WTC11 (cell line): Measurements from ENCODE around the gene STK16. TPM values are rescaled to one million over a fixed set of nuclear protein-coding genes. Genes with fewer than 3 reads are reported as not detected.
A peak's percentile ranks its signal among the peaks of the same experiment; 100 is the strongest.

Source experiments
- ATAC-seq: fragments of 200-7000 bp; cut with Tn5 transposase; 2 replicates; pipeline ENCODE4 v1.10.0; 2021; ENCODE audit warnings: mild to moderate bottlenecking, moderate library complexity
- CTCF ChIA-PET: fragments of 300-600 bp; sonication (Branson Sonifier 250); formaldehyde crosslinking; loops from one replicate; lab custom pipeline; 2021; ENCODE audit warnings: antibody characterized with exemption; lab: Charles Lee
- POLR2A ChIA-PET: fragments of 350-600 bp; sonication (Branson Sonifier 250); formaldehyde crosslinking; loops from one replicate; lab custom pipeline; 2021; ENCODE audit warnings: antibody characterized with exemption; lab: Charles Lee
- DNase-seq: peaks from one replicate; pipeline ENCODE4 v3.0.0; 2021; ENCODE audit warnings: low spot score
- H3K27ac Mint-ChIP-seq: 2 replicates; pipeline ENCODE4 v1.8.0; 2021; ENCODE audit warnings: mixed read lengths
- H3K27me3 Mint-ChIP-seq: 2 replicates; pipeline ENCODE4 v1.8.0; 2021; ENCODE audit warnings: low read depth, mild to moderate bottlenecking, moderate library complexity, mixed read lengths
- H3K36me3 Mint-ChIP-seq: 2 replicates; pipeline ENCODE4 v1.8.0; 2021; ENCODE audit warnings: mixed read lengths
- H3K4me1 Mint-ChIP-seq: 2 replicates; pipeline ENCODE4 v1.8.0; 2022; ENCODE audit warnings: mixed read lengths
- H3K4me3 Mint-ChIP-seq: 2 replicates; pipeline ENCODE4 v1.8.0; 2021; ENCODE audit warnings: mild to moderate bottlenecking, moderate library complexity, mixed read lengths
- H3K9me3 Mint-ChIP-seq: 2 replicates; pipeline ENCODE4 v1.8.0; 2021; ENCODE audit warnings: mixed read lengths
- ATF1 ChIP-seq: sonication (generic); formaldehyde crosslinking; IDR thresholded peaks from 2 replicates; pipeline ENCODE4 v1.8.1; 2023; ENCODE audit warnings: mild to moderate bottlenecking, moderate library complexity, missing genetic modification reagents
- GABPB1 ChIP-seq: sonication (generic); formaldehyde crosslinking; IDR thresholded peaks from 2 replicates; pipeline ENCODE4 v1.8.1; 2023; ENCODE audit warnings: mild to moderate bottlenecking, missing genetic modification reagents
- PREB ChIP-seq: sonication (generic); formaldehyde crosslinking; IDR thresholded peaks from 2 replicates; pipeline ENCODE4 v1.8.1; 2022; ENCODE audit warnings: mild to moderate bottlenecking, missing genetic modification reagents, moderate library complexity, borderline replicate concordance
- SMAD4 ChIP-seq: sonication (generic); formaldehyde crosslinking; IDR thresholded peaks from 2 replicates; pipeline ENCODE4 v1.8.0; 2022; ENCODE audit warnings: mild to moderate bottlenecking, missing genetic modification reagents
- ZNF396 ChIP-seq: fragments of 250-450 bp; sonication (Bioruptor Pico); IDR thresholded peaks from 2 replicates; pipeline ENCODE4 v1.8.0; 2021; ENCODE audit warnings: mild to moderate bottlenecking, moderate library complexity, borderline replicate concordance
- total RNA-seq: library from RNA; stranded (reverse); gene quantifications from 3 replicates; pipeline ENCODE4 v1.2.3, GENCODE V29; 2021
- TF ChIP-seq, protein P1 (sequence below): sonication (generic); formaldehyde crosslinking; conservative IDR thresholded peaks from 2 replicates; pipeline ENCODE4 v1.8.1; 2023; ENCODE audit warnings: mild to moderate bottlenecking, low read depth, missing genetic modification reagents, moderate library complexity
- TF ChIP-seq, protein P2 (sequence below): fragments of 250-450 bp; sonication (Bioruptor Pico); IDR thresholded peaks from 2 replicates; pipeline ENCODE4 v1.9.0; 2021; ENCODE audit warnings: mild to moderate bottlenecking, borderline replicate concordance
- TF ChIP-seq, protein P3 (sequence below): sonication (generic); formaldehyde crosslinking; IDR thresholded peaks from 2 replicates; pipeline ENCODE4 v1.8.0; 2022; ENCODE audit warnings: mild to moderate bottlenecking, missing genetic modification reagents
- TF ChIP-seq, protein P4 (sequence below): sonication (generic); formaldehyde crosslinking; conservative IDR thresholded peaks from 2 replicates; pipeline ENCODE4 v1.8.1; 2022; ENCODE audit warnings: mild to moderate bottlenecking, missing genetic modification reagents

STK16 gene
- total RNA-seq, 1 experiment from 2014 or later: 27.5 TPM

- TF ChIP-seq, protein P1, sequence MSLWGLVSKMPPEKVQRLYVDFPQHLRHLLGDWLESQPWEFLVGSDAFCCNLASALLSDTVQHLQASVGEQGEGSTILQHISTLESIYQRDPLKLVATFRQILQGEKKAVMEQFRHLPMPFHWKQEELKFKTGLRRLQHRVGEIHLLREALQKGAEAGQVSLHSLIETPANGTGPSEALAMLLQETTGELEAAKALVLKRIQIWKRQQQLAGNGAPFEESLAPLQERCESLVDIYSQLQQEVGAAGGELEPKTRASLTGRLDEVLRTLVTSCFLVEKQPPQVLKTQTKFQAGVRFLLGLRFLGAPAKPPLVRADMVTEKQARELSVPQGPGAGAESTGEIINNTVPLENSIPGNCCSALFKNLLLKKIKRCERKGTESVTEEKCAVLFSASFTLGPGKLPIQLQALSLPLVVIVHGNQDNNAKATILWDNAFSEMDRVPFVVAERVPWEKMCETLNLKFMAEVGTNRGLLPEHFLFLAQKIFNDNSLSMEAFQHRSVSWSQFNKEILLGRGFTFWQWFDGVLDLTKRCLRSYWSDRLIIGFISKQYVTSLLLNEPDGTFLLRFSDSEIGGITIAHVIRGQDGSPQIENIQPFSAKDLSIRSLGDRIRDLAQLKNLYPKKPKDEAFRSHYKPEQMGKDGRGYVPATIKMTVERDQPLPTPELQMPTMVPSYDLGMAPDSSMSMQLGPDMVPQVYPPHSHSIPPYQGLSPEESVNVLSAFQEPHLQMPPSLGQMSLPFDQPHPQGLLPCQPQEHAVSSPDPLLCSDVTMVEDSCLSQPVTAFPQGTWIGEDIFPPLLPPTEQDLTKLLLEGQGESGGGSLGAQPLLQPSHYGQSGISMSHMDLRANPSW (CRISPR knock-in tag): no peak
Measured at GRCh38 chr2:219247678-219248642, 2.7 kb downstream of the STK16 start (continued).

- Mint-ChIP-seq H3K9me3 (no peaks in the 10 kb centered on the region), H3K27ac (peak overlapping the region; percentile 62; the same call in 1 of the 2 replicates), H3K36me3 (peaks cover 19% of the 10 kb centered on the region; the same call in 1 of the 2 replicates), H3K27me3 (peaks cover 25% of the 10 kb centered on the region), H3K4me1 (peaks cover 31% of the 10 kb centered on the region), H3K4me3 (no peak overlapping the region)
- ATAC-seq (no peak), DNase-seq (no peak)
- ChIA-PET POLR2A (interaction anchor here (1.2 to 2.3 kb wide), 2 partner anchors 30 to 295 kb away, joined by 7 to 11 read pairs; partner anchors contain the start of gene ABCB6), CTCF (interaction anchor here (0.6 to 3.0 kb wide), 10 partner anchors 13 to 247 kb away, joined by 3 to 25 read pairs (median 4); partner anchors contain the start of genes ANKZF1, ATG9A and DNAJB2)
- TF ChIP-seq ZNF396 (CRISPR knock-in tag) (no peak), SMAD4 (no peak)
Measured at GRCh38 chr2:219248845-219249202, 3.5 kb downstream of the STK16 start.

DNA sequence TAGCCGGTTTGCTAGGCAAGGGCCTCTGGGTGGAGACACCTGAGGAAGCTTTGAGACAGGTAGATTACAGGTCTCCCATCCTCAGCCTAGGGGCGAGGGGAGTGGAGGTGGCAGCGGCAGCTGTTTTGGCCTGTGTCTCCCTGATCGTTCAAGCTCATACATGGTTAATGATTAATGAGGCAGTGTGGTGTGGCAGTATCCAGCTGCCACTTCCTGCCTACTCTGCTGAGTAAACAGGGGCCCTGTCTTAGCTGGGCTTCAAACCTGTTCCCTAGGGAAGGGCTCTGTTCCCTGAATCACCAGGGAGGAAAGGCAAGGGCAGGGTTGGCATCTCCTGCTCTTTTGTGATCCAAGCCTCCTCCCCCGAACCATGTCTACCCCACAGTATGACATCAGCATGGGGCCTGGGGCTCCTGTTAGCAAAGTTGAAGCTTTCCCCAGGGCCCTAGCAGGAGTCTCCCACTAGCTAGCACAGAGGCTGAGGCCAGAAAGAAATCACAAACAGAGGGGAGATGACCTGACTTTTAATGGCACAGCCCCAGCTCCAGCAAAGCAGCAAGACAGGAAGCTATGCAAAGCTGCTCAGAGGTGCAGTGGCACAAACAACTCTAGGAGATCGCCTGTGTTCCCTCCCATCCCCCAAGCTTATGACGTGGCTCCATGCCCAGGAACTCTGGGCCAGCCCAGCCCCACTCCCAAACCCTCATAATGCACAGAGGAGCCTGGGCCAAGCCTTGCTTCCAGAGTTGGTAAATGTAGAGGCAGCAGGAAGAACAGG lies 4.1 kb downstream of the STK16 start:
- no peak overlapping the region for H3K4me3 Mint-ChIP-seq
- peaks cover 31% of the 10 kb centered on the region for H3K27me3 Mint-ChIP-seq
- H3K36me3 Mint-ChIP-seq: peaks cover 19% of the 10 kb centered on the region; the same call in 1 of the 2 replicates
- CTCF ChIA-PET: interaction anchor here (0.6 to 3.0 kb wide), 11 partner anchors 13 to 246 kb away, joined by 3 to 25 read pairs (median 3); partner anchors contain the start of genes ANKZF1, ATG9A and DNAJB2
- TF ChIP-seq, protein P2, sequence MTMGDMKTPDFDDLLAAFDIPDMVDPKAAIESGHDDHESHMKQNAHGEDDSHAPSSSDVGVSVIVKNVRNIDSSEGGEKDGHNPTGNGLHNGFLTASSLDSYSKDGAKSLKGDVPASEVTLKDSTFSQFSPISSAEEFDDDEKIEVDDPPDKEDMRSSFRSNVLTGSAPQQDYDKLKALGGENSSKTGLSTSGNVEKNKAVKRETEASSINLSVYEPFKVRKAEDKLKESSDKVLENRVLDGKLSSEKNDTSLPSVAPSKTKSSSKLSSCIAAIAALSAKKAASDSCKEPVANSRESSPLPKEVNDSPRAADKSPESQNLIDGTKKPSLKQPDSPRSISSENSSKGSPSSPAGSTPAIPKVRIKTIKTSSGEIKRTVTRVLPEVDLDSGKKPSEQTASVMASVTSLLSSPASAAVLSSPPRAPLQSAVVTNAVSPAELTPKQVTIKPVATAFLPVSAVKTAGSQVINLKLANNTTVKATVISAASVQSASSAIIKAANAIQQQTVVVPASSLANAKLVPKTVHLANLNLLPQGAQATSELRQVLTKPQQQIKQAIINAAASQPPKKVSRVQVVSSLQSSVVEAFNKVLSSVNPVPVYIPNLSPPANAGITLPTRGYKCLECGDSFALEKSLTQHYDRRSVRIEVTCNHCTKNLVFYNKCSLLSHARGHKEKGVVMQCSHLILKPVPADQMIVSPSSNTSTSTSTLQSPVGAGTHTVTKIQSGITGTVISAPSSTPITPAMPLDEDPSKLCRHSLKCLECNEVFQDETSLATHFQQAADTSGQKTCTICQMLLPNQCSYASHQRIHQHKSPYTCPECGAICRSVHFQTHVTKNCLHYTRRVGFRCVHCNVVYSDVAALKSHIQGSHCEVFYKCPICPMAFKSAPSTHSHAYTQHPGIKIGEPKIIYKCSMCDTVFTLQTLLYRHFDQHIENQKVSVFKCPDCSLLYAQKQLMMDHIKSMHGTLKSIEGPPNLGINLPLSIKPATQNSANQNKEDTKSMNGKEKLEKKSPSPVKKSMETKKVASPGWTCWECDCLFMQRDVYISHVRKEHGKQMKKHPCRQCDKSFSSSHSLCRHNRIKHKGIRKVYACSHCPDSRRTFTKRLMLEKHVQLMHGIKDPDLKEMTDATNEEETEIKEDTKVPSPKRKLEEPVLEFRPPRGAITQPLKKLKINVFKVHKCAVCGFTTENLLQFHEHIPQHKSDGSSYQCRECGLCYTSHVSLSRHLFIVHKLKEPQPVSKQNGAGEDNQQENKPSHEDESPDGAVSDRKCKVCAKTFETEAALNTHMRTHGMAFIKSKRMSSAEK (CRISPR knock-in tag): no peak
- TF ChIP-seq ATF1 (CRISPR knock-in tag) (no peak), GABPB1 (CRISPR knock-in tag) (peak; percentile 43; the same call in 1 of the 2 replicates), PREB (CRISPR knock-in tag) (no peak)
- TF ChIP-seq, protein P3, sequence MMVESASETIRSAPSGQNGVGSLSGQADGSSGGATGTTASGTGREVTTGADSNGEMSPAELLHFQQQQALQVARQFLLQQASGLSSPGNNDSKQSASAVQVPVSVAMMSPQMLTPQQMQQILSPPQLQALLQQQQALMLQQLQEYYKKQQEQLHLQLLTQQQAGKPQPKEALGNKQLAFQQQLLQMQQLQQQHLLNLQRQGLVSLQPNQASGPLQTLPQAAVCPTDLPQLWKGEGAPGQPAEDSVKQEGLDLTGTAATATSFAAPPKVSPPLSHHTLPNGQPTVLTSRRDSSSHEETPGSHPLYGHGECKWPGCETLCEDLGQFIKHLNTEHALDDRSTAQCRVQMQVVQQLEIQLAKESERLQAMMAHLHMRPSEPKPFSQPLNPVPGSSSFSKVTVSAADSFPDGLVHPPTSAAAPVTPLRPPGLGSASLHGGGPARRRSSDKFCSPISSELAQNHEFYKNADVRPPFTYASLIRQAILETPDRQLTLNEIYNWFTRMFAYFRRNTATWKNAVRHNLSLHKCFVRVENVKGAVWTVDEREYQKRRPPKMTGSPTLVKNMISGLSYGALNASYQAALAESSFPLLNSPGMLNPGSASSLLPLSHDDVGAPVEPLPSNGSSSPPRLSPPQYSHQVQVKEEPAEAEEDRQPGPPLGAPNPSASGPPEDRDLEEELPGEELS (CRISPR knock-in tag): no peak
- TF ChIP-seq, protein P4, sequence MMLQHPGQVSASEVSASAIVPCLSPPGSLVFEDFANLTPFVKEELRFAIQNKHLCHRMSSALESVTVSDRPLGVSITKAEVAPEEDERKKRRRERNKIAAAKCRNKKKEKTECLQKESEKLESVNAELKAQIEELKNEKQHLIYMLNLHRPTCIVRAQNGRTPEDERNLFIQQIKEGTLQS (CRISPR knock-in tag): no peak
- TF ChIP-seq, all 79 proteins: peak for 1
- H3K27ac Mint-ChIP-seq: peak overlapping the region; percentile 76; the same call in 1 of the 2 replicates
- POLR2A ChIA-PET: interaction anchor here (1.1 to 2.3 kb wide), 4 partner anchors 25 to 296 kb away, joined by 3 to 11 read pairs (median 5); partner anchors contain the start of gene ABCB6
- DNase-seq (no peak), ATAC-seq (no peak)
- H3K4me1 Mint-ChIP-seq: peaks cover 31% of the 10 kb centered on the region
- H3K9me3 Mint-ChIP-seq: no peaks in the 10 kb centered on the region
